Cardiac muscle cell (in vitro differentiated cells and primary cell): Measurements from ENCODE around the gene S100A4. TPM values are rescaled to one million over a fixed set of nuclear protein-coding genes. Genes with fewer than 3 reads are reported as not detected.
A peak's percentile ranks its signal among the peaks of the same experiment; 100 is the strongest.

Experiments
- DNase-seq, 2 donors: peaks; one replicate each; pipeline versions ENCODE4 v3.0.0 to v3.0.0-alpha.2; 2010 to 2017; ENCODE audit warnings: low read depth in 1 of 2, low spot score in 1 of 2
- H3K27ac ChIP-seq: fragments of 200-600 bp; sonication (generic); 2 replicates; pipeline ENCODE4 v1.5.1; 2016
- H3K27me3 ChIP-seq: fragments of 200-600 bp; sonication (generic); 2 replicates; pipeline ENCODE4 v1.6.0; 2016; ENCODE audit warnings: control low read depth
- H3K36me3 ChIP-seq: fragments of 200-600 bp; sonication (generic); 2 replicates; pipeline ENCODE4 v1.5.1; 2016; ENCODE audit warnings: control low read depth
- H3K4me1 ChIP-seq: fragments of 200-600 bp; sonication (generic); 2 replicates; pipeline ENCODE4 v1.8.1; 2017; ENCODE audit warnings: low read depth, mild to moderate bottlenecking, mixed run types
- H3K4me3 ChIP-seq: fragments of 200-600 bp; sonication (generic); 2 replicates; pipeline ENCODE4 v1.5.1; 2016; ENCODE audit warnings: mild to moderate bottlenecking
- H3K9me3 ChIP-seq: fragments of 200-600 bp; sonication (generic); 2 replicates; pipeline ENCODE4 v1.5.1; 2017; ENCODE audit warnings: low read depth, mild to moderate bottlenecking, control low read depth
- polyA plus RNA-seq: library from polyadenylated mRNA; unstranded; fragments of >200 nt; fragmentation: Nextera tagmentation; extraction: Ambion mirVana; gene quantifications from 2 replicates; pipeline ENCODE4 v1.2.1, GENCODE V29; 2016
- total RNA-seq: library from RNA; depleted of rRNA; stranded (reverse); fragments of >200 nt; gene quantifications from 2 replicates; pipeline ENCODE4 v1.2.3, GENCODE V29; 2016
- TF ChIP-seq, protein P1 (sequence below): IDR thresholded peaks from 2 replicates; pipeline ENCODE4 v1.5.1; 2012; ENCODE audit warnings: low read depth, mild to moderate bottlenecking, low read length

The S100A4 gene
- total and polyA plus RNA-seq, 2 experiments from 2014 or later = 89.4 to 133 TPM

- no peak within 1 kb of the TSS for H3K27ac ChIP-seq
- peaks cover 34% of the 10 kb centered on the region for H3K4me1 ChIP-seq
- TF ChIP-seq, protein P1, sequence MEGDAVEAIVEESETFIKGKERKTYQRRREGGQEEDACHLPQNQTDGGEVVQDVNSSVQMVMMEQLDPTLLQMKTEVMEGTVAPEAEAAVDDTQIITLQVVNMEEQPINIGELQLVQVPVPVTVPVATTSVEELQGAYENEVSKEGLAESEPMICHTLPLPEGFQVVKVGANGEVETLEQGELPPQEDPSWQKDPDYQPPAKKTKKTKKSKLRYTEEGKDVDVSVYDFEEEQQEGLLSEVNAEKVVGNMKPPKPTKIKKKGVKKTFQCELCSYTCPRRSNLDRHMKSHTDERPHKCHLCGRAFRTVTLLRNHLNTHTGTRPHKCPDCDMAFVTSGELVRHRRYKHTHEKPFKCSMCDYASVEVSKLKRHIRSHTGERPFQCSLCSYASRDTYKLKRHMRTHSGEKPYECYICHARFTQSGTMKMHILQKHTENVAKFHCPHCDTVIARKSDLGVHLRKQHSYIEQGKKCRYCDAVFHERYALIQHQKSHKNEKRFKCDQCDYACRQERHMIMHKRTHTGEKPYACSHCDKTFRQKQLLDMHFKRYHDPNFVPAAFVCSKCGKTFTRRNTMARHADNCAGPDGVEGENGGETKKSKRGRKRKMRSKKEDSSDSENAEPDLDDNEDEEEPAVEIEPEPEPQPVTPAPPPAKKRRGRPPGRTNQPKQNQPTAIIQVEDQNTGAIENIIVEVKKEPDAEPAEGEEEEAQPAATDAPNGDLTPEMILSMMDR = peak; percentile 41
- no peak within 1 kb of the TSS for H3K4me3 ChIP-seq
- H3K27me3 ChIP-seq = no peaks in the 10 kb centered on the region
- H3K36me3 ChIP-seq = no peaks in the 10 kb centered on the region
- no peaks in the 10 kb centered on the region for H3K9me3 ChIP-seq
- peak in 1 of 2 donors; percentile 90 for DNase-seq
Observed at GRCh38 chr1:153548722-153549688, 3.4 kb upstream of the S100A4 start, which contains the start of gene S100A3. S100A3 (minus strand) TSS chr1:153549258; CDS start chr1:153548485, 773 bp downstream.

GRCh38 chr1:153547560-153548551 is 2.2 kb upstream of the S100A4 start:
- H3K4me1 ChIP-seq = peaks cover 24% of the 10 kb centered on the region
- H3K4me3 ChIP-seq = no peak overlapping the region
- no peaks in the 10 kb centered on the region for H3K36me3 ChIP-seq
- H3K27ac ChIP-seq = no peak overlapping the region
- H3K27me3 ChIP-seq = no peaks in the 10 kb centered on the region
- H3K9me3 ChIP-seq = no peaks in the 10 kb centered on the region
- DNase-seq = peak in 1 of 2 donors; percentile 19
- TF ChIP-seq, protein P1 = no peak

DNA sequence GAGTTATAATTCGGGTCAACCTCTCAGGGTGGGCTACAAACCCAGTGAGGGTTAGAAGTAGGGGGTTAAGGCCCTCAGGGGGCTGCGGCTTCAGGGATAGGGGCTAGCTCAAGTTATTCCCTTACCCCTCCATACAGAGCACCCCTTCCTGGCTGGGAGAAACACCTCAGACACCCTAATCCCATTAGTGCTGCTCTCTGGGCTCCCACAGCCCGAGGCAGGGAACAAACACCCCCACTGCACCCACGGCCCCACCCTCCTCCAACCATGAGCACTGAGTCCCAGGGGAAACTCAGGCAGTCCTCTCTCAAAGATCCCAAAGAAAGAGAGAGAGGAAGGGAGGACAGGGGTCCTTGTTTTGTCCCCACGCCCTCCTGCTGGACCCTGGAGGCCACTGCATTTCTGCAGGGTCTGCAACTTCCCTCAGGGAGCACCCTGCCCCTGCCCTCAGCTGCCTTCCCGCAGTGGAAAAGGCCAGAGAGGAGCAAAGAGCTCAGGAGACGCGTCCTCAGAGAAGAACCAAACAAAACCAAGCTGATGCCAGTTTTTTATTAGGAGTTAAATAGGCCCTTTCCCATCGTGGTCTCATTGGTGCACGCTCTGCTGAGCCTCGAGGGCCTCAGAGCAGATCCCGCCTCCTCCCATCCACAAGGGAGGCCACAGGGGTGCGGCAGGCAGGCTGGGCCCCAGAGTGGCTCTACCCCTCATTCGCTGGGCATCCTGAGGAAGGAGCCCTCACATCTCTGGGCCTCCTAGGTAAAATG is 1.4 kb upstream of the S100A4 start:
- no peaks in the 10 kb centered on the region for H3K9me3 ChIP-seq
- TF ChIP-seq, protein P1 = no peak
- no peaks in the 10 kb centered on the region for H3K36me3 ChIP-seq
- no peak for DNase-seq
- peak overlapping the region; percentile 89 for H3K27ac ChIP-seq
- no peaks in the 10 kb centered on the region for H3K27me3 ChIP-seq
- H3K4me1 ChIP-seq = peaks cover 24% of the 10 kb centered on the region
- H3K4me3 ChIP-seq = no peak overlapping the region

DNA sequence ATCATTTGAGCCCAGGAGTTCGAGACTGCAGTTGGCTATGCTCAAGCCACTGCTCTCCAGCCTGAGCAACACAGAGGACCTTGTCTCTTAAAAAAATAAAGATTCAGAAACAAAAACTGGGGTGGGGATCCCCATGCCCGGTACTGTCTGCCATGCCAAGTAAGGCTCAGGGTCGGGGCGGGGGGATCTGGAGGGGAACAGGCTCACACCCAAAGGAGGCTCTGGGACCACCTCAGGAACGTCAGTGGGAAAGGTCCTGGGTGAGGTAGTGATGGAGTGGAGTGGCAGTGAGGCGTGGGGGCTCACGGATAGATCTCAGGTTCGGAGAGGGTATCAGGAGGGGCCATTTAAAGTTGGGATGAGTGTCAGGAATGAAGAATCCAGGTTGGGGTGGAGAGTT is 765 bp upstream of the S100A4 start:
- Histone ChIP-seq H3K4me3 (no peak overlapping the region), H3K27ac (peak overlapping the region; percentile 89), H3K4me1 (peaks cover 24% of the 10 kb centered on the region), H3K9me3 (no peaks in the 10 kb centered on the region), H3K27me3 (no peaks in the 10 kb centered on the region), H3K36me3 (no peaks in the 10 kb centered on the region)
- TF ChIP-seq, protein P1 = no peak
- no peak for DNase-seq
